HFFc6 (cell line): Measurements from ENCODE around the gene MRGPRG. TPM values are rescaled to one million over a fixed set of nuclear protein-coding genes. Genes with fewer than 3 reads are reported as not detected.

ENCODE experiments used
- DNase-seq: peaks from one replicate; pipeline ENCODE4 v3.0.0-alpha.2; 2018
- H3K27ac Mint-ChIP-seq: 2 replicates; pipeline ENCODE4 v1.8.0; 2020; ENCODE audit warnings: mild to moderate bottlenecking, mixed read lengths
- H3K27me3 Mint-ChIP-seq: 2 replicates; pipeline ENCODE4 v1.8.0; 2021; ENCODE audit warnings: mild to moderate bottlenecking, moderate library complexity, mixed read lengths; ENCODE audit not compliant: insufficient read depth
- H3K36me3 Mint-ChIP-seq: 2 replicates; pipeline ENCODE4 v1.8.0; 2021; ENCODE audit warnings: low read depth, mixed read lengths
- H3K4me1 Mint-ChIP-seq: 2 replicates; pipeline ENCODE4 v1.8.0; 2020; ENCODE audit warnings: low read depth, mixed read lengths
- H3K4me3 Mint-ChIP-seq: 2 replicates; pipeline ENCODE4 v1.8.0; 2020; ENCODE audit warnings: mild to moderate bottlenecking, moderate library complexity, mixed read lengths
- H3K9me3 Mint-ChIP-seq: 2 replicates; pipeline ENCODE4 v1.8.0; 2020; ENCODE audit warnings: mild to moderate bottlenecking, mixed read lengths
- CTCF ChIP-seq: fragments of 200-600 bp; sonication (generic); IDR thresholded peaks from 2 replicates; pipeline ENCODE4 v1.5.0; 2021; ENCODE audit warnings: antibody characterized with exemption, mild to moderate bottlenecking
- total RNA-seq, 6 experiments: library from RNA; stranded (reverse); fragmentation: NEBNext Ultra II Directional; extraction: Animal tissue kit (Norgen Biotek cat#: 25700); gene quantifications; 2 replicates in 1 of 6; 3 replicates in 5 of 6; pipeline ENCODE4 v1.2.3, GENCODE V29; 2021

Gene MRGPRG
- total RNA-seq, 6 experiments from 2014 or later, result not detected

GRCh38 chr11:3222941-3223915 is 4.6 kb upstream of the MRGPRG start:
- DNase-seq, result no peak
- no peaks in the 10 kb centered on the region for H3K36me3 Mint-ChIP-seq
- TF ChIP-seq CTCF, result no peak
- H3K4me1 Mint-ChIP-seq, result 0 out of 2 replicates have a peak, but pooled peaks cover 6% of the 10 kb centered on the region
- no peak overlapping the region for H3K27ac Mint-ChIP-seq
- H3K9me3 Mint-ChIP-seq, result no peaks in the 10 kb centered on the region
- H3K27me3 Mint-ChIP-seq, result peaks cover 27% of the 10 kb centered on the region
- no peak overlapping the region for H3K4me3 Mint-ChIP-seq

GRCh38 chr11:3222003-3222855 is 3.6 kb upstream of the MRGPRG start:
- H3K36me3 Mint-ChIP-seq, result no peaks in the 10 kb centered on the region
- peaks cover 28% of the 10 kb centered on the region for H3K27me3 Mint-ChIP-seq
- no peak overlapping the region for H3K27ac Mint-ChIP-seq
- no peaks in the 10 kb centered on the region for H3K9me3 Mint-ChIP-seq
- TF ChIP-seq CTCF, result no peak
- 0 out of 2 replicates have a peak, but pooled peaks cover 6% of the 10 kb centered on the region for H3K4me1 Mint-ChIP-seq
- DNase-seq, result no peak
- no peak overlapping the region for H3K4me3 Mint-ChIP-seq

- Mint-ChIP-seq H3K4me1 (peaks cover 12% of the 10 kb centered on the region), H3K9me3 (no peaks in the 10 kb centered on the region), H3K4me3 (no peak overlapping the region), H3K27me3 (peaks cover 32% of the 10 kb centered on the region), H3K36me3 (no peaks in the 10 kb centered on the region), H3K27ac (no peak overlapping the region)
- no peak for DNase-seq
- no peak for TF ChIP-seq CTCF
These were observed 2.9 kb upstream of the MRGPRG start for GRCh38 chr11:3221408-3222002.

- no peaks in the 10 kb centered on the region for H3K9me3 Mint-ChIP-seq
- peaks cover 35% of the 10 kb centered on the region for H3K27me3 Mint-ChIP-seq
- H3K27ac Mint-ChIP-seq, result no peak overlapping the region
- no peak for DNase-seq
- H3K36me3 Mint-ChIP-seq, result no peaks in the 10 kb centered on the region
- no peak overlapping the region for H3K4me3 Mint-ChIP-seq
- peaks cover 6% of the 10 kb centered on the region for H3K4me1 Mint-ChIP-seq
- no peak for TF ChIP-seq CTCF
These were observed 2.2 kb upstream of the MRGPRG start for GRCh38 chr11:3220521-3221407.
